SK-N-SH (cell line): ENCODE results near the gene SLC8B1. TPM values are rescaled to one million over a fixed set of nuclear protein-coding genes. Genes with fewer than 3 reads are reported as not detected.

Experiments
- CTCF ChIA-PET: fragments of 300-600, 350-600 bp; formaldehyde crosslinking; extraction: SDS; loops from one replicate; lab custom pipeline; 2021; lab: Yijun Ruan, JAX
- POLR2A ChIA-PET: fragments of 350-600 bp; sonication (Branson Sonifier 250); formaldehyde crosslinking; extraction: SDS; loops from one replicate; lab custom pipeline; 2020; ENCODE audit warnings: antibody characterized with exemption, inconsistent platforms; lab: Yijun Ruan, JAX
- DNase-seq: peaks from one replicate; pipeline ENCODE4 v3.0.0; 2012
- H2AFZ ChIP-seq: fragments of 200-600 bp; sonication (generic); 2 replicates; pipeline ENCODE4 v1.8.1; 2016; ENCODE audit warnings: antibody characterized with exemption, mild to moderate bottlenecking, low read depth
- H3F3A ChIP-seq: fragments of 200-600 bp; sonication (generic); replicated peaks from 2 replicates; pipeline ENCODE3; 2016; ENCODE audit warnings: antibody characterized with exemption, mild to moderate bottlenecking; ENCODE audit not compliant: insufficient read depth
- H3K27ac ChIP-seq, 2 experiments: fragments of 200-500 bp in 1 of 2; fragments of 200-600 bp in 1 of 2; sonication (Bioruptor generic) in 1 of 2; sonication (generic), shearing (Covaris generic) in 1 of 2; 2 replicates each; pipeline versions ENCODE4 v1.5.1 to v1.6.1; 2014 to 2016; ENCODE audit warnings: low read depth in 2 of 2, inconsistent platforms in 1 of 2, low read length in 1 of 2, mild to moderate bottlenecking in 1 of 2, mixed read lengths in 1 of 2
- H3K27me3 ChIP-seq: fragments of 200-600 bp; sonication (generic), shearing (Covaris generic); 2 replicates; pipeline ENCODE4 v1.6.1; 2016; ENCODE audit warnings: mixed run types; ENCODE audit not compliant: insufficient read depth
- H3K36me3 ChIP-seq, 2 experiments: fragments of 200-500 bp in 1 of 2; fragments of 200-600 bp in 1 of 2; sonication (Bioruptor generic) in 1 of 2; sonication (generic) in 1 of 2; replicated peaks in 1 of 2; 2 replicates each; pipeline versions ENCODE3 to v1.5.1; 2014 to 2016; ENCODE audit warnings: low read length in 1 of 2, mild to moderate bottlenecking in 1 of 2; ENCODE audit not compliant: insufficient read depth in 2 of 2, control insufficient read depth in 1 of 2
- H3K4me1 ChIP-seq, 2 experiments: fragments of 200-500 bp in 1 of 2; fragments of 200-600 bp in 1 of 2; sonication (Bioruptor generic) in 1 of 2; sonication (generic), shearing (Covaris generic) in 1 of 2; 2 replicates each; pipeline versions ENCODE4 v1.5.1 to v1.6.1; 2014 to 2016; ENCODE audit warnings: low read depth in 1 of 2, low read length in 1 of 2, mixed run types in 1 of 2; ENCODE audit not compliant: insufficient read depth in 2 of 2, control insufficient read depth in 1 of 2
- H3K4me2 ChIP-seq: fragments of 200-600 bp; sonication (generic), shearing (Covaris generic); 2 replicates; pipeline ENCODE4 v1.6.1; 2017; ENCODE audit warnings: mixed run types
- H3K4me3 ChIP-seq, 2 experiments: fragments of 200-500 bp in 1 of 2; fragments of 200-600 bp in 1 of 2; sonication (Bioruptor generic) in 1 of 2; sonication (generic), shearing (Covaris generic) in 1 of 2; 2 replicates each; pipeline versions ENCODE4 v1.5.1 to v1.8.1; 2014 to 2016; ENCODE audit warnings: low read depth in 2 of 2, inconsistent platforms in 1 of 2, low read length in 1 of 2, mild to moderate bottlenecking in 1 of 2, mixed read lengths in 1 of 2, moderate library complexity in 1 of 2
- H3K79me2 ChIP-seq: fragments of 200-600 bp; sonication (generic); 2 replicates; pipeline ENCODE4 v1.8.1; 2017; ENCODE audit warnings: mild to moderate bottlenecking; ENCODE audit not compliant: insufficient read depth
- H3K9ac ChIP-seq: fragments of 200-600 bp; sonication (generic); 2 replicates; pipeline ENCODE4 v1.6.1; 2017; ENCODE audit warnings: mixed run types
- H3K9me2 ChIP-seq: fragments of 200-600 bp; sonication (generic); 2 replicates; pipeline ENCODE4 v1.6.1; 2017; ENCODE audit warnings: mixed run types
- H3K9me3 ChIP-seq: fragments of 200-600 bp; sonication (generic); 2 replicates; pipeline ENCODE4 v1.6.1; 2017; ENCODE audit warnings: mixed run types, mild to moderate bottlenecking, moderate library complexity
- H4K20me1 ChIP-seq: fragments of 200-600 bp; sonication (generic); 2 replicates; pipeline ENCODE4 v1.6.1; 2017; ENCODE audit warnings: mild to moderate bottlenecking, mixed run types; ENCODE audit not compliant: insufficient read depth
- ELF1 ChIP-seq: IDR thresholded peaks from 2 replicates; pipeline ENCODE4 v1.4.0; 2012
- GATA2 ChIP-seq: sonication (generic); formaldehyde crosslinking; IDR thresholded peaks from 2 replicates; pipeline ENCODE4 v1.5.0; 2020; ENCODE audit warnings: mild to moderate bottlenecking, missing genetic modification reagents
- MEF2A ChIP-seq: IDR thresholded peaks from 2 replicates; pipeline ENCODE4 v1.4.0; 2012; ENCODE audit warnings: low read depth, borderline replicate concordance
- NFIC ChIP-seq: IDR thresholded peaks from 2 replicates; pipeline ENCODE4 v1.4.0; 2012; ENCODE audit warnings: borderline replicate concordance
- NRF1 ChIP-seq: IDR thresholded peaks from 2 replicates; pipeline ENCODE4 v1.6.1; 2012; ENCODE audit warnings: low read depth, mild to moderate bottlenecking, low read length
- POLR2AphosphoS5 ChIP-seq: IDR thresholded peaks from 2 replicates; pipeline ENCODE4 v1.6.1; 2012; ENCODE audit warnings: low read depth, low read length
- RAD21 ChIP-seq: IDR thresholded peaks from 2 replicates; pipeline ENCODE4 v1.6.1; 2012; ENCODE audit warnings: mild to moderate bottlenecking, low read length
- RXRA ChIP-seq: IDR thresholded peaks from 2 replicates; pipeline ENCODE4 v1.4.0; 2012; ENCODE audit warnings: low read depth, mild to moderate bottlenecking, borderline replicate concordance
- SIN3A ChIP-seq: IDR thresholded peaks from 2 replicates; pipeline ENCODE4 v1.6.1; 2012; ENCODE audit warnings: low read depth, mild to moderate bottlenecking, low read length, moderate library complexity, borderline replicate concordance
- WGBS: methylation state at CpG from one replicate; pipeline ENCODE4 v1.1.6; 2017; ENCODE audit warnings: low lambda C conversion rate; 5-methylcytosine and 5-hydroxymethylcytosine counted together
- polyA plus RNA-seq, 3 experiments: library from polyadenylated mRNA; depleted of rRNA; stranded (reverse); fragments of >200 nt; gene quantifications; 2 replicates each; pipeline ENCODE4 v1.2.3, GENCODE V29; 2012
- TF ChIP-seq, protein P1 (sequence below): IDR thresholded peaks from 2 replicates; pipeline ENCODE4 v1.4.0; 2012; ENCODE audit warnings: low read depth, borderline replicate concordance

The SLC8B1 gene
- polyA plus RNA-seq, 1 of the 3 experiments (the other 2 are of a cell fraction): 12.0 TPM

DNA sequence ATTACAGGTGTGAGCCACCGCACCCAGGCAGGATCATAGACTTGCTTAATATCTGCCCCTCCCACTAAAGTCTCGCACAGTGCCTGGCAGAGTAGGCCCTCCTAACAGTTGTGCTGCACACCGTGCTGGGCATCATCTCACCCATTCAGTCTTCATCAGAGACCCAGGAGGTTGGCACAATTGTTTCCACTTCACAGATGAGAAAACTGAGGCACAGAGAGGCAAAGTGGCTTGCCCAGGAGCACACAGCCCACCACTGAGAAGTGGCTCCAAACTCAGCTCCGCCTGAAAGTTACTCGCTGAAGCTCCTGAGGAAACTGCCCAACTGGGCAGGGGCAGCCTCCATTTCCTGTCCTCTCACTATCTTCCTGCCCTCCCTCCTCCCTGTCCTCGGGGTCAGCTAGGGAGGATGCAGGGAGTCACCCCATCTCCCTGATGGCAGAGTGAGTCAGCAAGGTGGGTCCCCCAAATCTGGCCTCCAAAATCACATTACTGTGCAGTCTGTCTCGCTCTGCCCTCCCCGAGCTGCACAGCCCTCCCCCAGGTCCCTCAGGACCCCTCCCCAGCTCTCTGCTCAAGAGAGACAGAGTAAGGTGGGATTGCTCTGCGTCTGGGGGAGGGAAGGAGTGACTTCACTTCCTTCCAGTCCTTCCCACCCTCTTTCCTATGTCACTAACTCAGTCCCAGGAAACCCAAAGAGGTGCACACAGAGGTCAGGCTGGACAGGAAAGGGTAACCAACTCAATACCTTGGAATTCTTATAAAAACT, 5.7 kb downstream of the SLC8B1 start (continued):
- TF ChIP-seq GATA2 (CRISPR knock-in tag) (no peak), POLR2AphosphoS5 (no peak), SIN3A (no peak), RXRA (no peak)

DNA sequence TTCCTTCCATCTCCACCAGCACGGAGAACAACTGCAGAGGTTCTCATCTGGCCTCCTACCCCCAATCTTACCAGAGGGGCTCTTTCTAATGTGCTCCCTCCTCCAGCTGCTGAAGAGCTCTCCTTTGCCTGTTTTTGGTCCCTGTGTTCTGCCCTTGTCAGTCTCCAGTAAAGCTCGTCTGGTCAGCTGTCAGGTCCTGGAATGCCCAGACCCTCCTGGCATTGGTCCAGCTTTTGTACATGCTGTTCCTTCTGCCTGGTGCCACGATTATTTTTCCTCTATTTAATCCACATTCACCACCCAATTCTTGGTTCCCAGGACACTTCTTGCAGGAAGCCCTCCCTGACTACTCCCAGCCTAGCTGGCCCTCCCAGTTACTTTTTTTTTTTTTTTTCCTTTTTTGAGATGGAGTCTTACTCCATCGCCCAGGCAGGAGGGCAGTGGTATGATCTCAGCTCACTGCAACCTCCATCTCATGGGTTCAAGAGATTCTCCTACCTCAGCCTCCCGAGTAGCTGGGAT, 6.5 kb downstream of the SLC8B1 start:
- Histone ChIP-seq H3K27ac (no peak overlapping the region), H3K79me2 (no peaks in the 10 kb centered on the region), H3K4me3 (no peak overlapping the region), H2AFZ (no peak overlapping the region), H3K9me3 (no peaks in the 10 kb centered on the region), H3K27me3 (no peaks in the 10 kb centered on the region), H3K9me2 (no peaks in the 10 kb centered on the region), H4K20me1 (no peaks in the 10 kb centered on the region), H3K9ac (no peak overlapping the region), H3K36me3 (no peaks in the 10 kb centered on the region), H3F3A (no peaks in the 10 kb centered on the region), H3K4me1 (peaks cover 0 to 6% of the 10 kb centered on the region in 2 experiments; a peak in 1 of 4 replicates), H3K4me2 (no peak overlapping the region)
- TF ChIP-seq RAD21: no peak
- 0 out of 2 replicates have a peak, but pooled peaks have one; percentile 7 for TF ChIP-seq NFIC
- WGBS: 81% methylated on average over 5 of the region's 5 CpGs
- ChIA-PET CTCF (interaction anchor here (0.9 kb wide), 1 partner anchor 97 kb away, joined by 3 read pairs; no protein-coding TSS in a partner anchor), POLR2A (no interaction called here)
- DNase-seq: no peak

DNA sequence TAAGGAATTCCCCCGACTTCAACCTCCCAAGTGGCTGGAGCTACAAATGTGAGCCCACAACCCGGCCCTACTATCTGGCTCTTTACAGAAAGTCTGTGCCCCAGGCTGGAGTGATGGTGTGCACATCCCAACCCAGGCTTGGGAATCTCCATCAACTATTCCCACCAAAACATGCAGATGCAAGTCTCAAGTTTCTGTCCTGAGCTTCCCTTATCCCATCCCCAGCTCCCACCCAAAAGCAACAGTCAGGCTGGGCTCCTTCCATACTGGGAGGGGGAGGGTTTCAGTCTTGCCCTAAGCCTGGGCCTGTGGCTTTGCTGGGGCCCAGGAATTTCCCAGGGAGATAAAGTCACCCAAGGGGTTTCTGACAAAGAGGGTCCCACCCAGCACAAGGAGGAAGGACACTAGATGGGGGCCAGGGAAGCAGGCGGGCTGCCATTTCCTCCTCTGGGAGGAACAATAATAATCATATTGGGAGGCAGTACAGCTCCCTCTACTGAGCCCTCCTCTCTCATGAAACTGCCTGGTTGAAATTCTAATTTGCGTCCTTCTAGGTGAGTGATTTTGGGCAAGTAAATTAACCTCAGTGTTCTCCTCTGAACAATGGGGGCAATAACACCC, 8.0 kb downstream of the SLC8B1 start:
- TF ChIP-seq MEF2A: no peak
- peak; percentile 17; the same call in 1 of the 2 replicates for TF ChIP-seq RAD21
- TF ChIP-seq NRF1: no peak
- no peak for TF ChIP-seq ELF1
- TF ChIP-seq, protein P1, sequence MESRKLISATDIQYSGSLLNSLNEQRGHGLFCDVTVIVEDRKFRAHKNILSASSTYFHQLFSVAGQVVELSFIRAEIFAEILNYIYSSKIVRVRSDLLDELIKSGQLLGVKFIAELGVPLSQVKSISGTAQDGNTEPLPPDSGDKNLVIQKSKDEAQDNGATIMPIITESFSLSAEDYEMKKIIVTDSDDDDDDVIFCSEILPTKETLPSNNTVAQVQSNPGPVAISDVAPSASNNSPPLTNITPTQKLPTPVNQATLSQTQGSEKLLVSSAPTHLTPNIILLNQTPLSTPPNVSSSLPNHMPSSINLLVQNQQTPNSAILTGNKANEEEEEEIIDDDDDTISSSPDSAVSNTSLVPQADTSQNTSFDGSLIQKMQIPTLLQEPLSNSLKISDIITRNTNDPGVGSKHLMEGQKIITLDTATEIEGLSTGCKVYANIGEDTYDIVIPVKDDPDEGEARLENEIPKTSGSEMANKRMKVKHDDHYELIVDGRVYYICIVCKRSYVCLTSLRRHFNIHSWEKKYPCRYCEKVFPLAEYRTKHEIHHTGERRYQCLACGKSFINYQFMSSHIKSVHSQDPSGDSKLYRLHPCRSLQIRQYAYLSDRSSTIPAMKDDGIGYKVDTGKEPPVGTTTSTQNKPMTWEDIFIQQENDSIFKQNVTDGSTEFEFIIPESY: no peak
- WGBS: 88% methylated on average over 4 of the region's 4 CpGs
- POLR2A ChIA-PET: no interaction called here
- Histone ChIP-seq H3K4me2 (no peak overlapping the region), H3K4me1 (no peaks in the 10 kb centered on the region; a peak in 1 of 4 replicates), H3F3A (no peaks in the 10 kb centered on the region), H3K4me3 (no peak overlapping the region), H2AFZ (no peak overlapping the region), H3K9ac (no peak overlapping the region), H3K9me3 (no peaks in the 10 kb centered on the region), H3K27me3 (no peaks in the 10 kb centered on the region), H3K9me2 (no peaks in the 10 kb centered on the region), H3K79me2 (no peaks in the 10 kb centered on the region), H4K20me1 (no peaks in the 10 kb centered on the region), H3K27ac (no peak overlapping the region), H3K36me3 (peaks cover 0 to 5% of the 10 kb centered on the region in 2 experiments)
- no peak for DNase-seq
- CTCF ChIA-PET: interaction anchor here (1.1 kb wide), 1 partner anchor 98 kb away, joined by 5 read pairs; no protein-coding TSS in a partner anchor
